Measurements from ENCODE around the gene PXMP4.

- TF ChIP-seq TOX (CRISPR knock-in tag; IDR thresholded peaks at IDR 0.05; ENCODE audit: borderline replicate concordance) (no peak), CREB5 (CRISPR knock-in tag; IDR thresholded peaks at IDR 0.05; ENCODE audit: low read depth) (no peak), POU6F1 (CRISPR knock-in tag; IDR thresholded peaks at IDR 0.05; ENCODE audit: borderline replicate concordance, low read depth) (no peak), PPARA (CRISPR knock-in tag; IDR thresholded peaks at IDR 0.05; ENCODE audit: borderline replicate concordance) (no peak), ZFP3 (CRISPR knock-in tag; IDR thresholded peaks at IDR 0.05) (no peak), CSRNP3 (CRISPR knock-in tag; IDR thresholded peaks at IDR 0.05) (no peak), GLIS3 (CRISPR knock-in tag; IDR thresholded peaks at IDR 0.05) (no peak), RARB (CRISPR knock-in tag; IDR thresholded peaks at IDR 0.05) (no peak), PATZ1 (CRISPR knock-in tag; IDR thresholded peaks at IDR 0.05; ENCODE audit: borderline replicate concordance) (no peak), ZNF8 (CRISPR knock-in tag; IDR thresholded peaks at IDR 0.05) (no peak), BACH2 (CRISPR knock-in tag; IDR thresholded peaks at IDR 0.05; ENCODE audit: borderline replicate concordance) (no peak)
Observed at GRCh38 chr20:33766686-33767085, 46.6 kb upstream of the PXMP4 start.
